HG03565 (cell line): ENCODE data around the gene CACNA1G.
A peak's percentile ranks its signal among the peaks of the same experiment; 100 is the strongest.

Source experiments
- ATAC-seq: cut with Tn5 transposase; IDR thresholded peaks from one replicate; pipeline ENCODE4 v1.9.1; 2021; ENCODE audit warnings: mild to moderate bottlenecking, moderate library complexity; ENCODE audit not compliant: unreplicated experiment

Gene CACNA1G

DNA sequence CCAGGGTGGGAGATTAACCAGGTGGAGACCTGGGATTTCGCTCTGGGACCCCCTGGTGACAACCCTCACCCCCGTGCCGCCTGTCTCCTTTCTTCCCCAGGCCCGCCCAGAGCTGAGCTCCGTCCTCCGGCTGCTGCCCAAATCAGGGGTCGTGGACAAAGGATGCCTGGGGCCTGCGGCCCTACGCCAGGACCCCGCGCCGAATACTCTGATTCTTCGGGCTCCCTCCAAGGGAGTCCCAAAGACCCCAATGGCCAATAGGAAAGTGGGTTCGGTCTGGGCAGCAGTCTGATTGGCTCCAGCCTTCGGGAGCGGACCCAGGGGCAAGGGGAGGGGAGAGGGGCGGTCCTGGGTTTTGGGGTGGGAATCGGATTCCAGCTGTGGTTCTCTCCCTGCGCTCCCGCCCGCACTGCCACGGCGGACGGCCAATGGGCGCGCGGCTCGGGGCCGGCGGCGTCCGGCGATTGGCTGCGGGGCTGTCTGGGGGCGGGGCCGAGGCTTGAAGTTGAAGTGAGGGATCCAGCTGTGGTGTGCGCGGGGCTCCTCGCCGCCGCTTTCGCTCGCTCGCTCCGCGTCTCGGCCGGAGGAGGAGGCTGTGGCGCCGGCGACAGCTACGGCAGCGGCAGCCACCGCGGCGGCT, at the start of gene CACNA1G:
TSS of gene CACNA1G (plus strand) at position 531 of the 640 bp plus-strand sequence. CDS start 745 bp downstream, outside the sequence.
- peak; percentile 76 for ATAC-seq

DNA sequence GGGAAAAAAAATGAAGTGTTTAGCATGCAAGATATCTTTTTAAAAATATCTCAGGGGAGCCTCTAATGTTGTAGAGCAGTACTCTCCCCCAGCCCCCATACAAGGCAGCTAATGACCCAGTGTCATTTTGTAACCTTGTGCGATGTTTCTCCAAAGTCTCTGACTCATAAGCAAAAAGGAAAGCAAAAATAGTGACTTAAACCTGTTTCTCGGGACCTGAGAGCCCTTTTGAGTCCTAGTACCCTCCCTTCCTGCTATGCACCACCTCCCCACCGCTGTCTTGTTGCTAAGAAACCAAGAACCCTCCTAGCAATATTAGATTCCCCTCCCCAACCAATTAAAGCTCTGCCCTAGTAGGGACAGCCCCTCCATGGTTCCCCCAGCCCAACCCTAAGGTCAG, 49.5 kb upstream of the CACNA1G start:
- ATAC-seq = peak; percentile 81

DNA sequence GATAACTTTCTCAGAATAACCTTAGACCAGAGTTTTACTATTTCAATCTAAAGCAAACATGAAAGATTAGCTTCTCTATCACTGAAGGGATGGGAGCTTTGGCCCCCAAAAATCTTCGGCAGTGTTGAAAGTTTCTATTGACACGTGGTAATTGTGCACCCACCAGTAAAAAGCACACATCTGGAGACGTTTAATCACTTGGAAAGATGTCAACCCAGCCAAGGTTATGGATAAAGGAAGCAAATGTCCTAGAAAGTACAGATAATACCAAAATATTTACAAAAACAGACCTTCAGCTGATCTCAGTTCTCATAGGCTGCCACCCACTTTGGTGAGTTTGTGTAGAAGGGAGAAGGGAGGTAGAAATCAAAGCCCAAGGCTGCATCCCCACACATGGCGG, 47.0 kb upstream of the CACNA1G start:
- ATAC-seq = no peak

DNA sequence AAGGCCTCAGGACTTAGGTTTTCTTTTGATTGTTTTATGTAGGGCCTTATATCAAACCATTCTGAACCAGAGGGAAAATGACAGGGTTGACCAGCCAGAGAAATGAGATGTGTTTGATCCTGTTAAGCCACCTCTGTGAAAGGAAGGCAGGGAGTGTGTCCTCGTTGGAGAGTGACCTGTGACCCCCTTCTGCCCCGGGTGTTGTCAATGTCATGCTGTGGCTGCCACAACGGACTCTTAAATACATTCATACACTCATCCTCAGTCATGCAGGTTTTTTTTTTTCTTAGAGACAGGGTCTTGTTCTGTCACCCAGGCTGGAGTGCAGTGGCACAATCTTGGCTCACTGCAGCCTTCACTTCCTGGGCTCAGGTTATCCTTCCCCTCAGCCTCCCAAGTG, 46.1 kb upstream of the CACNA1G start:
- ATAC-seq = no peak

DNA sequence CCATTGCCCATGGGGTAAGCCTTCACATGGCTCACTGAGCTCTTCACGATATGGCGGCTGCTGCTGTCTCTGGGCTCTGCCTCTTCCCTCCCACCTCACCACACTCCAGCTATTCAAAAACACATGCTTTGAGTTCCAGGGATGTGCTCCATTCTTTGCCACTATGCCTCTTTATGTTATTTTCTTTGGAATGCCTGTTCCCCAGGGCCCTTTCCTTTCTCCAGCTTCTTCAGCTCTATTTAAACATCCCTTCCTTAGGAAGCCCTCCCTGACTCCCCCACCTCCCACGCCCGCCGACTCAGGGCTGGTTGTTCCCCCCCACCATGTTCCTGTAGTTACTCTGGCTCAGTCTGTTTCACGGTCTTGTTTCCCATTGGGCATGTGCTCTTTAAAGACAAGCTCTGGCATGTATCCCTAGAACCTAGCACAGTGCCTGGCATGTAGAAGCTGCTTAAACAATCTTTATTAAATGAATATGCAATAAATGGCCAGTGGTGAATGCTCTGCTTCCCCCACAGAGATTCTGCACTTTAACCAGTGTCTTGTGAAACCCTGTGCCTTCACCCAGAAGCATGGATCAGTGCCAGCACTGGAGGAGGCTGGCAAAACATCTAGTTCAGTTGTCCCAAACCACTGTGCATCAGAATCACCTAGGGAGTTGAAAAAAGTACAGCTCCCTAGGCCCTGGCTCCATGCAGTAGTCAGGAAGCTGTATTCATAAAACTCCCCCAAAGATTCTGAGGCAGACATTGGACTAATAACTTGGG, 45.4 kb upstream of the CACNA1G start:
- no peak for ATAC-seq

DNA sequence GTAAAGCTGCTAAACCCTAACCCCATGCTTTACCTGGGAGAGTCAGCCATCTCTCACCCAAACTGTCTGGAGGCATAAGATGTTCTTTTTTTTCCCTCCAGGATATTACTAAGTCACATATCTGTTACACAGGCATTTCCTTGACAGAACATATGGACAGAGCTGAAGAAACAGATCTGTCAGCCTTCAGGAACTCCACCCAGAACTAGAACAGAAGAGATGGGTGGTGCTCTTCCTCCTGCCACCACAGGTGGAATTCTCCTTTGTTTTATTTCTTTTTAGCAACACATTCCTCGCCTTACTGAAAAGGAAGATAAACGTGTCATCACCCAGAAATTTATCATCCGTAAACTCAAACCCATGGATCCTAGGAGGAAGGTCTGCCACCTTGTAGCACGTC, 43.5 kb upstream of the CACNA1G start:
- ATAC-seq = no peak

DNA sequence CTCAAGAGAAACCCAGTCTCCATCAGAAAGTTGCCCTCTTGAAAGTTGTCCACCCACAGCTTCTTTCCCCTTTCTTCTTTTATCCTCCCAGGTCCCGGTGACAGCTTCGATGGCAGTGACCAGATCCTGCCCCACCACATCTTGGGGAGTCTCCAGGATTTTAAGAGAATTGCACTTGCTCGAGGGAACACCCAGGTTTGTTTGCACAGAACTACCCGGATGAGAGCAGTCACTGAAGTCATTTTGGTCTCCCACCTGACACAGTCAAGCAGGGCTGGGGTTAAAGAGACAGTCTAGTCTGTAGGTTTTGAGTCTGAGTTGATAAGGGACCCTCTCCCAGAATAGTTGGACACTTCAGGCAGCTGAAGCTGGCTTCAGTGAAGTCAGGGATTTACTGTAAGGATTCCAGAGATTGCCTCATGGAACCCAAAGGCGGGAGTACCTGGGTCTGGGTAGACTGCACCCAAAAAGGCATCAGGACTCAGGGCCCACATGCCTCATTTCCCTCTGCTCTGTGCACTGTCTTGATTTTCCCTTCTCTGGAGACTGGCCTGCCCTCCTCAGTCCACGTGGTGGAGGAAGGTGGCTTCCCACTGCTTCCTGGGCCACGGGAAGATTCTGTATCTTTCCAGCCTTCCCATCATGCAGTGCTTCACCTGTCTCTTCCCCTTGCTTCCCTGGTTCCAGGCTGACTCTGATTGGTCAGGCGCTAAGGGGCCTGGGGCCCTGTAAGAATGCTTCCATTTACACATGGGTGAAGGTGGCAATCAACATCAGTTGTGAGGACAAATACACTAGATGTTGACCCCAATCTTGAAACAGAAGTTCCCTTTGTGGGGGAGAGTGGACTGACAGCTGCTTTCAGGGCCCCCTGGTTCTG, 42.8 kb upstream of the CACNA1G start:
- no peak for ATAC-seq

DNA sequence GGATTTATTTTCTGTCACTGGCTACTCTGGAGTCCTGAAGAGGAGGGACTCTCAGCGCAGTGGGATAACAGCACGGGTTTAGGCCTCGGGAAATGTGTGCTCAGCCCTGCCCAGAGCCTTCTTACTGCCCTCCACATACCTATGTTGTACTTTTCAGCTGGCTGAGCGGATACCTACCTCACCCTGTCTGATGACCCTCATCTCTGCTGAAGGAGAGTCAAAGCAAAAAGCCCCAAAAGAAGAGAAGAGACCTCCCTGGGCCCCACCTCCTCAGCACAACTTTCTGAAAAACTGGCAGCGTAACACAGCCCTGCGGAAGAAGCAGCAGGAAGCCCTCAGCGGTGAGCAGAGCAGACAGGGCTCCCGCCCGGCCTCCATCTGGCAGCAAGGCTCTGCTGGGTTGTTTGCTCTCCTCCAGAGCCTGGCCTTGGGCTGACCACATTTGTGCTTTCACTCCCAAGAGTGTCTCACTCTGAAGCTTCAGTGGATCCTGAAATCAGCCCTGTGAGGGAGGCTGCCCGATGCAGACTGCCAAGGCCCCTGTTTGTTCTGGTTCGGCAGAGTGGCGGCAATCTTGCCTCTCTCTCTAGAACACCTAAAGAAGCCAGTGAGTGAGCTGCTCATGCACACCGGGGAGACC, 42.0 kb upstream of the CACNA1G start:
- ATAC-seq = no peak

DNA sequence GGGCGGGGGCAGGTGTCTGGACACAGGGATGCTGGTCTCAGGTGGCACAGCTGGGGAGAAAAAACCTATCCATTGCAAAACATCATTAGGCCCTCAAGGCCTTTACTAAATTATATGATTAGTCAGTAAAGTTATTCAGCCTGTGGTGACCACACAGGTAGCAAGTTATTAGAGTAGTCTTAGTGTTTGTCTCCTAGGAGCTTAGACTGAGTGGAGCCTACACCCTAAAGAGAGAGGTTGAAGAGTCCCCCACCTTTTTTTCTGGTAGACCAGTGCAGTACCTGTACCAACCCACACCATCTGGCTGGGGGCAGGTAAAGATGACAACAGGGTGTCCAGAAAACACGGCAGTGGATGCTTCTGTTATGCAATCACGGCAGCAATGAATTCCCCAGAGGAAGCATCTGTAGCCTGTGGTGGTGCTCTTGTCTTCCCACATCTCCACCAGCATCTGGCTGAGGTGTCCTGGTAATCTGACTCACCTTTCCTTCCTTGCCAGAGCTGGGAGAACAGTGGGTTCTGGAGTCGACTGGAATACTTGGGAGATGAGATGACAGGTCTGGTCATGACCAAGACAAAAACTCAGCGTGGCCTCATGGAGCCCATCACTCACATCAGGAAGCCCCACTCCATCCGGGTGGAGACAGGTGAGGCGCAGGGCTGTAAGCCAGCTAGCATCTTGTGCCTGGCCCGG, 41.2 kb upstream of the CACNA1G start:
- ATAC-seq = no peak

DNA sequence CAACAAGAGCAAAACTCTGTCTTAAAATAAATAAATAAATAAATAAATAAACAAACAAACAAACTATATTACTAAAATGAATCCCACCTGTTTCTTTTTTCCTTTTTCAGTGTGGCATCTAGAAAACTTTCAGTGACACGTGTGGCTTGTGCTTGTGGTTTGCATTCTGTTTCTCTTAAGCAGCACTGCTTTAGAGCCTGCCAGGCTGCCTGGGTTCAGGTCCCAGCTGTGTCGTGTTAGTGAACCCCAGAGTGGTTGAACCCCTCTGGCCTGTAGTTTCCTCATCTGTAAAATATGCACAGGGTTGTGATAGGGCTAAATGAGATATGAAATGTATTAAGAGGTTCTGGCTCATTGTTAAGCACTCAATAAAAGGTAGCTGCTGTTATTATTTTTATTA, 40.0 kb upstream of the CACNA1G start:
- no peak for ATAC-seq

DNA sequence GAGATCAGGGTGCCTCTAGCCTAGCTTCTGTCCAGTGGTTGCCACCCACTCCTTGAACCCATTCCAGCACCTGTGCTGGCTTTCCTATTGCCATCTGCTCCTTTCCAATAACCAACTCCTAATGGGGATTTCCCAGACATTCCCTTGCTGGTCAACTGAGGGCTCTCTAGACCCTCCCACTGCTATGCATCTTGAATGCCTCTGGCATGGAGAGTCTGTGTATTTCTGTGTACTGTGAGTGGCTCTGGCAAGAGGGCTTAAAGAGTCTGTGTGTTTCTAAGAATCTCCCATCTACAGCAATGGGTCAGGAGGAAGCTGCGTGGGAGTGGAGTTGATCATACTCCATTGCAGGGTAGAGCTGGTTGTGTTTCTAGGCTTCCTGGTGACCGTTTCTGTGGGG, 39.0 kb upstream of the CACNA1G start:
- no peak for ATAC-seq

DNA sequence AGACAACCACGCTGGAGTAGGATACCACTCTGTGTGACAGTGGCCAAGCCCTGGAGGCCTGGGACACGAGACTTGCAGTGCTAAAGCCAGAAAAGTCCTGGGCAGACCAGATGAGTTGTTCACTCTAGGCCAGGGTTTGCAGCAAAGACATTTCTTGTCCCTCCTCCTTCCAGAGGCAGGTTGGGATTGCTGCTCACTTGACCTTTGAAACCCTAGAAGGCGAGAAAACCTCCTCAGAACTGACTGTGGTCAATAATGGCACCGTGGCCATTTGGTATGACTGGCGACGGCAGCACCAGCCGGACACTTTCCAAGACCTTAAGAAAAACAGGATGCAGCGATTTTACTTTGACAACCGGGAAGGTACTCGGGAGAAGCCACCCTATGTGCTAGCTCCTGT, 37.7 kb upstream of the CACNA1G start:
- ATAC-seq = no peak

DNA sequence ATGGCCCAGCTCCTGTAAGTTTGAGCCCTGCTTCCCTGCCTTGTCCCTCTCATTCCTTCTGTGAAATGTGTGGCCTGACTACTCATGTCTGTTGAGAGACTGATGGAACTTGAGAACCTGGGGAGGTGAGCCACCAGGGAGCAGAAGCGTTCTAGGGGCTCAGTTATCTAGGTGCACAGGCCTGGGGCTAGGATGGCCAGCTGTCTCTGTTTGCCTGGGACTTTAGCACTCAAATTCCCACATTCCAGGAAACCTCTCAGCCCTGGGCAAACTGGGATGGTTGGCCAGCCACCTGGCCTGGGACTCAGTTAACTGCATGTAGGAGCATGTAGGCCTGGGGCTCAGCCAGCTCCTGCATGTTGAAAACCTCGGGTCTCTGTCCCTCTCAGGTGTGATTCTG, 37.3 kb upstream of the CACNA1G start:
- ATAC-seq = no peak

DNA sequence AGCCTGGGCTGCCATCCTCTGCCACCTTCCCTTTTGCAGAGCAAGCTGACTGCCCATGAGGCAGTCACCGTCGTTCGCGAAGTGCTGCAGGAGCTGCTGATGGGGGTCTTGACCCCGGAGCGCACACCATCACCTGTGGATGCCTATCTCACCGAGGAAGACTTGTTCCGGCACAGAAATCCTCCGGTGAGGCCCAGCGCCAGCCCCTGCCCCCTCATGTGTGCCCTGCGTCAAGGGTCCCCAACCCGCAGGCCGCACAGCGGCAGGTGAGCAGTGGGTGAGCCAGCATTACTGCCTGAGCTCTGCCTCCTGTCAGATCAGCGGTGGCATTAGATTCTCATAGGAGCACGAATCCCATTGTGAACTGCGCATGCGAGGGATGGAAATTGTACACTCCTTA, 35.7 kb upstream of the CACNA1G start:
- no peak for ATAC-seq

DNA sequence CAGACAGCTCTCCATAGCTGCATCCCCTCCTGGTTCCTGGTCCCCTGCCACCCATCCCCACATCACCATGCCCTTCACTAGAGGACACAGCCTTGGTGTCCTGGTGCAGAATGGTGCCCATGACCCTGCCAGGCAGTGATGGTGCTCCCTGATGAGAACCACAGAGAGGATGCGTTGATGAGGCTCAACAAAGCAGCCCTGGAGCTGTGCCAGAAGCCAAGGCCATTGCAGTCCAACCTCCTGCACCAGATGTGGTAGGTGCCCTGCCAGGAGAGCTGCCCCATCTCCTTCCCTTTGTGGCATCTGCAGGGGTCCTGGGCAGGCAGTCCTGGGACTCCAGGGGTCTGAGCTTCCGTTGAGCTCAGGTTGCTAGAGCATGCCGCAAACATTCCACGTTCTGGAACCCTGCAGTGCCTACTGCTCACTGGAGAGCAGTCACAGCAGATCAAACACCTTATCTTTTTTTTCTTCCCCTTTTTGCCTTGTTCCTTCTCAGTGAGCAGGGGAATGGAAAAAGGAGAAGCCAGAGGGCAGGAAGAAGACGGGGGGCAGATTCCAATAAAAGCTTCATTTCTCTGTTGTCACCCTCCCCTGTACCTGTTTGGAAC, 33.3 kb upstream of the CACNA1G start:
- ATAC-seq = no peak

DNA sequence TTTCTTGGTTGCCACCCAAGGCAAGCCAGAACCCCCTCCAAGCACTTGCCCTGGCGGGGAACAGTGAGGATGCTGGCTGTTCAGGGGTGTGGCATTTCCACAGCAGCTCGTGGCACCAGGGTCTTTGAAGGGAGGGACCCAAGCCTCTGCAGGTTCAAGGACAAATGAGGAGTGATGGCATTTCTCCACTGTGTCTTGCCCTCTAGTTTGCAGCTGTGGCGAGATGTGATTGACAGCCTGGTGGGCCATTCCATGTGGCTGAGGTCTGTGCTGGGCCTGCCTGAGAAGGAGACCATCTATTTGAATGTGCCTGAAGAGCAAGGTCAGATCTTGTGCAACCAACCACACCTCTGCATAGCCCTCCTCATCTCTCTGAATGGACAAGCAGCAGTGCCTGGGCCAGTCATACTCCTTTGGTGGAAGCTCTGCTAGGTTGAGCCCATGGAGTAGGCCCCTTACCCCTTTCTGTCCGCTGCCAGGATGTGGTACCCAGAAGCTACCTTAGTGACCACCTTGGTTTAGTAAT, 32.5 kb upstream of the CACNA1G start:
- ATAC-seq = no peak

DNA sequence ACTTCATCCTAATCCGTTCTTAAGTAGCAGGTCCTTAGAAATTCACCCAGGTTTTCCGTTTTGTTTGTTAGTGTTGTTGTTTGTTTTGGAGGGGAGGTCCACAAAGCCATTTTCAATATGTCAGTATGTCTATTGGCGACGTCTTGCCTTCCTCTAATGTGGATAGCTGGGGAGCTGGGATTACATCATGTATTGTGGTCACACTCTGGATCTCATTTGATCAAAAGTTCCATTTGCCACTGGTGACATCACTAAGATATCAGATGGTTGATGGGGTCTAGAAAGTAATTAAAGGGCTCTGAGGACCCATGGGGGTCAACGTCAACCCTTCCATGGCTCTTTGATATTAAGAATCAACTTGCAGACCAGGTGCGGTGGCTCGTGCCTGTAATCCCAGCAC, 30.7 kb upstream of the CACNA1G start:
- ATAC-seq = no peak

DNA sequence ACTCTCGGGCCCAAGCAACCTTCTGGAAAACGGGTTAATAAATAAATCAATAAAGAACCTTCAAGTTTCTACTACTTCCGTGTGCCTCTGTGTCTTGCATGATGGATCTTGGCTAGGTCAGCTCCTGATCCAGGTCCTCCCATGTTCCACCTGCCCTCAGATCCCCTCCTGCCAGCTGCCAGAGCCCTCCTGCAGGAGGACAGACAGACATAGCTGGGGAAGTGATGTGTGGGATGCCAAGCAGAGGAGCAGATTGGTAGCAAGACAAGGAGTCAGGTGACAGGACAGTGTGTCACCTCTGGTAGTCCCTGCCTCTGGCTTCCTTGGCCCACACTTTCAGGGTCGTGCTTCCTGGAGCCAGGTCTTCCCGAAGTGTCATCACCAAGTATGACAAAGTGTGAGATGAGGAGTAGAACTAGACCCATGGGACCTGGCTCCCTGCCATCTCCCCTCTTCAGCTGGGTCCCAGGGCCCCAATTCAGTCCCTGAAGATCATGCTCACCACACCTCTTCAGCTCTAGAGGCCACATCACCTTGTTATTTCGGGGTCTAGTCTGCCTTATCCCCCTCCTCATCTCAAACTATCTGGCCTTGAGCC, 29.0 kb upstream of the CACNA1G start:
- no peak for ATAC-seq

DNA sequence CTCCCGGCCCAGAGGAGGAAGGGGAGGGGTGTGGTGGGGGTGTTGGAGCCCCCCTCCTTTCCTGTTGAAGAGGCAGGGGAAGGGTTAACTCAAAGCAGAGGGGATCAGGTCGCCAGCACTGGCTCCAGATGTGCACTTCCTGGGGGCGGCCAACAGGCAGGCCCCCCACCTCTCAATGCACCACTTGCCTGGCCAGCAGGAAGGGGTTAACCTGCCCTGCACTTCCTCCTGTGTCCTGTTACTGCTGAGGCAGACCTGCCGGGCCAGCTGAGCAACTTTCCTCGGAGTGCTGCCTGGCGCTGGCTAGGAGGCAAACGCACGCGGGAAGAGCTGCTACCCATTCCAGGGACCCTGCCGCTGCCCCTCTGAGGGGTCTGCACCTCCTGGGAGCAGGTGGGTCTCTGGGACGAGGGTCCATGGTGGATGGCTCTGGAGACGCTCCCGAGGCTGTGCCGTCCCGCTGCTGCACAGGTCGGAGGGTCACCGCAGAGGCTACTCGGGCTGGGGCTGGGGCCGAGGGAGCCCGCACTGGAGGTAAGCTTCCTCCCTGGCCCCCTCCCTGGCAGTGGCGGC, 28.0 kb upstream of the CACNA1G start, which contains the start of gene EPN3:
TSS of gene EPN3 (plus strand) at position 284 of the 573 bp plus-strand sequence. CDS start 3,822 bp downstream, outside the sequence.
- ATAC-seq = no peak
